ENCODE measurements around the gene CABLES1. TPM values are rescaled to one million over a fixed set of nuclear protein-coding genes. Genes with fewer than 3 reads are reported as not detected.

Gene CABLES1
- total RNA-seq, 1 experiment from 2014 or later = 16.2 TPM

GRCh38 chr18:23166891-23167541, 31.7 kb downstream of the CABLES1 start:
- H3K4me1 Mint-ChIP-seq (ENCODE audit: low read depth, unreplicated experiment) = no peaks in the 10 kb centered on the region
- no peak overlapping the region for H3K4me3 Mint-ChIP-seq (ENCODE audit: low read depth, unreplicated experiment)
- no peaks in the 10 kb centered on the region for H3K27me3 Mint-ChIP-seq (ENCODE audit: unreplicated experiment)
- intact Hi-C loops (cut with micrococcal nuclease; ENCODE audit: unreplicated experiment) = no loop called here
- H3K36me3 Mint-ChIP-seq (ENCODE audit: insufficient read depth, unreplicated experiment) = no peaks in the 10 kb centered on the region
- TF ChIP-seq CTCF (IDR thresholded peaks at IDR 0.05; ENCODE audit: unreplicated experiment) = no peak
- no peaks in the 10 kb centered on the region for H3K9me3 Mint-ChIP-seq (ENCODE audit: low read depth, unreplicated experiment)
- no TSS peak for BruUV-seq (replicated peaks)
- CTCF ChIA-PET = no interaction called here
- no peak for DNase-seq
- H3K27ac Mint-ChIP-seq (ENCODE audit: unreplicated experiment) = no peak overlapping the region

GRCh38 chr18:23169673-23170044, 34.4 kb downstream of the CABLES1 start:
- H3K4me1 Mint-ChIP-seq (ENCODE audit: low read depth, unreplicated experiment) = no peaks in the 10 kb centered on the region
- no peak for DNase-seq
- no peaks in the 10 kb centered on the region for H3K36me3 Mint-ChIP-seq (ENCODE audit: insufficient read depth, unreplicated experiment)
- CTCF ChIA-PET = interaction anchor here (0.6 kb wide), 1 partner anchor 9 kb away, joined by 3 read pairs; no protein-coding TSS in a partner anchor
- no peak overlapping the region for H3K27ac Mint-ChIP-seq (ENCODE audit: unreplicated experiment)
- H3K4me3 Mint-ChIP-seq (ENCODE audit: low read depth, unreplicated experiment) = no peak overlapping the region
- no peak for TF ChIP-seq CTCF (IDR thresholded peaks at IDR 0.05; ENCODE audit: unreplicated experiment)
- no TSS peak for BruUV-seq (replicated peaks)
- intact Hi-C loops (cut with micrococcal nuclease; ENCODE audit: unreplicated experiment) = no loop called here
- no peaks in the 10 kb centered on the region for H3K9me3 Mint-ChIP-seq (ENCODE audit: low read depth, unreplicated experiment)
- H3K27me3 Mint-ChIP-seq (ENCODE audit: unreplicated experiment) = no peaks in the 10 kb centered on the region

- H3K9me3 Mint-ChIP-seq (ENCODE audit: low read depth, unreplicated experiment) = no peaks in the 10 kb centered on the region
- no peak for TF ChIP-seq CTCF (IDR thresholded peaks at IDR 0.05; ENCODE audit: unreplicated experiment)
- no peaks in the 10 kb centered on the region for H3K4me1 Mint-ChIP-seq (ENCODE audit: low read depth, unreplicated experiment)
- BruUV-seq (replicated peaks) = no TSS peak
- DNase-seq = no peak
- H3K27me3 Mint-ChIP-seq (ENCODE audit: unreplicated experiment) = no peaks in the 10 kb centered on the region
- H3K4me3 Mint-ChIP-seq (ENCODE audit: low read depth, unreplicated experiment) = no peak overlapping the region
- CTCF ChIA-PET = no interaction called here
- H3K27ac Mint-ChIP-seq (ENCODE audit: unreplicated experiment) = no peak overlapping the region
- no peaks in the 10 kb centered on the region for H3K36me3 Mint-ChIP-seq (ENCODE audit: insufficient read depth, unreplicated experiment)
- intact Hi-C loops (cut with micrococcal nuclease; ENCODE audit: unreplicated experiment) = no loop called here
Measured at GRCh38 chr18:23170137-23170536, 34.9 kb downstream of the CABLES1 start.

- H3K36me3 Mint-ChIP-seq (ENCODE audit: insufficient read depth, unreplicated experiment) = no peaks in the 10 kb centered on the region
- BruUV-seq (replicated peaks) = no TSS peak
- H3K4me1 Mint-ChIP-seq (ENCODE audit: low read depth, unreplicated experiment) = no peaks in the 10 kb centered on the region
- no peak for TF ChIP-seq CTCF (IDR thresholded peaks at IDR 0.05; ENCODE audit: unreplicated experiment)
- no peaks in the 10 kb centered on the region for H3K9me3 Mint-ChIP-seq (ENCODE audit: low read depth, unreplicated experiment)
- intact Hi-C loops (cut with micrococcal nuclease; ENCODE audit: unreplicated experiment) = no loop called here
- H3K4me3 Mint-ChIP-seq (ENCODE audit: low read depth, unreplicated experiment) = no peak overlapping the region
- CTCF ChIA-PET = no interaction called here
- H3K27ac Mint-ChIP-seq (ENCODE audit: unreplicated experiment) = no peak overlapping the region
- no peaks in the 10 kb centered on the region for H3K27me3 Mint-ChIP-seq (ENCODE audit: unreplicated experiment)
- DNase-seq = no peak
Measured at GRCh38 chr18:23171581-23172156, 36.4 kb downstream of the CABLES1 start.

Measured in Calu3 (cell line).